ENCODE results near the gene AGER. TPM values are rescaled to one million over a fixed set of nuclear protein-coding genes. Genes with fewer than 3 reads are reported as not detected.

Gene AGER
- total and polyA plus RNA-seq, 2 donors (not counting 3 experiments of a cell fraction or from before 2014, with no cell fraction given) = 5.1 to 18.5 TPM

GRCh38 chr6:32210191-32210601 lies 26.1 kb upstream of the AGER start:
- Histone ChIP-seq H3K9me1 (replicated peaks; ENCODE audit: control insufficient read depth, extremely low read depth, insufficient read depth, low read length) (no peaks in the 10 kb centered on the region), H3K36me3 (ENCODE audit: control insufficient read depth in 2 of 2, extremely low read depth in 1 of 2, insufficient read depth in 2 of 2, low read length in 2 of 2) (peaks cover 5 to 13% of the 10 kb centered on the region in 2 experiments), H3K4me1 (ENCODE audit: control insufficient read depth, extremely low read depth, insufficient read depth, low read length) (no peaks in the 10 kb centered on the region), H3K27me3 (ENCODE audit: control insufficient read depth in 2 of 2, insufficient read depth in 2 of 2, low read length in 2 of 2) (no peaks in the 10 kb centered on the region), H3K4me2 (ENCODE audit: insufficient read depth, low read length) (no peak overlapping the region), H3K9ac (replicated peaks; ENCODE audit: extremely low read depth, insufficient read depth, low read length) (no peak overlapping the region), H3K4me3 (replicated peaks in 1 of 3; ENCODE audit: insufficient read depth in 1 of 3, low read depth in 1 of 3, low read length in 3 of 3) (no peak overlapping the region), H2AFZ (ENCODE audit: low read depth, low read length) (no peak overlapping the region), H3K79me2 (ENCODE audit: control insufficient read depth, insufficient read depth, low read length) (no peaks in the 10 kb centered on the region), H4K20me1 (replicated peaks; ENCODE audit: control insufficient read depth, extremely low read depth, insufficient read depth, low read length) (no peaks in the 10 kb centered on the region), H3K27ac (ENCODE audit: insufficient read depth, low read depth, low read length) (no peak overlapping the region), H3K9me3 (replicated peaks; ENCODE audit: control insufficient read depth, insufficient read depth, low read length) (no peaks in the 10 kb centered on the region)
- no TSS peak for BruUV-seq (replicated peaks)
- FAIRE-seq (no peak), DNase-seq (ENCODE audit: low read depth, low spot score) (no peak)
- dilution Hi-C loops (cut with MboI; ENCODE audit: extremely low pct_ligation_motif_present, low sequenced_read_pairs) (no loop called here), intact Hi-C loops (cut with micrococcal nuclease) (no loop called here)
- ChIA-PET CTCF (no interaction called here), POLR2A (no interaction called here)
- TF ChIP-seq, protein P1, sequence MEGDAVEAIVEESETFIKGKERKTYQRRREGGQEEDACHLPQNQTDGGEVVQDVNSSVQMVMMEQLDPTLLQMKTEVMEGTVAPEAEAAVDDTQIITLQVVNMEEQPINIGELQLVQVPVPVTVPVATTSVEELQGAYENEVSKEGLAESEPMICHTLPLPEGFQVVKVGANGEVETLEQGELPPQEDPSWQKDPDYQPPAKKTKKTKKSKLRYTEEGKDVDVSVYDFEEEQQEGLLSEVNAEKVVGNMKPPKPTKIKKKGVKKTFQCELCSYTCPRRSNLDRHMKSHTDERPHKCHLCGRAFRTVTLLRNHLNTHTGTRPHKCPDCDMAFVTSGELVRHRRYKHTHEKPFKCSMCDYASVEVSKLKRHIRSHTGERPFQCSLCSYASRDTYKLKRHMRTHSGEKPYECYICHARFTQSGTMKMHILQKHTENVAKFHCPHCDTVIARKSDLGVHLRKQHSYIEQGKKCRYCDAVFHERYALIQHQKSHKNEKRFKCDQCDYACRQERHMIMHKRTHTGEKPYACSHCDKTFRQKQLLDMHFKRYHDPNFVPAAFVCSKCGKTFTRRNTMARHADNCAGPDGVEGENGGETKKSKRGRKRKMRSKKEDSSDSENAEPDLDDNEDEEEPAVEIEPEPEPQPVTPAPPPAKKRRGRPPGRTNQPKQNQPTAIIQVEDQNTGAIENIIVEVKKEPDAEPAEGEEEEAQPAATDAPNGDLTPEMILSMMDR (IDR thresholded peaks at IDR 0.05; ENCODE audit: extremely low read depth in 1 of 2, insufficient read depth in 1 of 2, low read depth in 1 of 2, low read length in 2 of 2) = no peak
- no peak for TF ChIP-seq MYC (IDR thresholded peaks at IDR 0.05; ENCODE audit: low read depth, low read length)
- TF ChIP-seq JUN (IDR thresholded peaks at IDR 0.05; ENCODE audit: borderline replicate concordance, insufficient read depth, insufficient read length, low read depth) = no peak
- no peak for TF ChIP-seq GATA2 (IDR thresholded peaks at IDR 0.05; ENCODE audit: insufficient read depth, insufficient read length, low read depth, low read length)
- no peak for TF ChIP-seq FOS (IDR thresholded peaks at IDR 0.05; ENCODE audit: borderline replicate concordance, insufficient read depth, low read length)
- no peak for TF ChIP-seq POLR2AphosphoS5 (IDR thresholded peaks at IDR 0.05; ENCODE audit: insufficient read depth, low read depth, low read length)
- TF ChIP-seq, protein P2, sequence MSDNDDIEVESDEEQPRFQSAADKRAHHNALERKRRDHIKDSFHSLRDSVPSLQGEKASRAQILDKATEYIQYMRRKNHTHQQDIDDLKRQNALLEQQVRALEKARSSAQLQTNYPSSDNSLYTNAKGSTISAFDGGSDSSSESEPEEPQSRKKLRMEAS (IDR thresholded peaks at IDR 0.05; ENCODE audit: insufficient read depth, insufficient read length) = no peak

Measured in endothelial cell of umbilical vein (primary cell).